NCI-H1048 (cell line): ENCODE results near the gene TMEM51.

Experiments used
- DNase-seq: peaks from one replicate; lab custom pipeline; 2025; lab: John Stamatoyannopoulos, UW

Gene TMEM51, protein sequence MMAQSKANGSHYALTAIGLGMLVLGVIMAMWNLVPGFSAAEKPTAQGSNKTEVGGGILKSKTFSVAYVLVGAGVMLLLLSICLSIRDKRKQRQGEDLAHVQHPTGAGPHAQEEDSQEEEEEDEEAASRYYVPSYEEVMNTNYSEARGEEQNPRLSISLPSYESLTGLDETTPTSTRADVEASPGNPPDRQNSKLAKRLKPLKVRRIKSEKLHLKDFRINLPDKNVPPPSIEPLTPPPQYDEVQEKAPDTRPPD

GRCh38 chr1:15153184-15153841, at the start of gene TMEM51:
Gene TMEM51 (plus strand): TSS chr1:15153747. CDS start chr1:15215088, 61,341 bp downstream.
- DNase-seq, result peak; percentile 44

DNA sequence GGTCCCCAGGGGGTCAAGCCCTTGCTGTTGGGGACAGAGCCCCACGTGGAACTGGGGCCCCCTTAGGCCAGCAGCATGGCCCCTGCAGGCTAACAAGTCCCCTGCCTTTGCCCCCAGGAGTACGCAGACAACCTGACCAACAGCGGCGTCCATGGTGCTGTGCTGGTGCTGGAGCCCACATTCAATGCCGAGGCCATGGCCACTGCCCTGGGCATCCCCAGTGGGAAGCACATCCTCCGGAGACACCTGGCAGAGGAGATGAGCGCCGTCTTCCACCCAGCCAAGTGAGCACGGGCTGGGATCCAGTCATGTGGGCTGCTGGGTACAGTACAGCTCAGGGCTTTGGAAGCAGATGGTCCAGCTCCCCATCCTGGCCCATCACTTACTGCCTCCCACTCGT, 49.6 kb upstream of the TMEM51 start:
- DNase-seq, result no peak

- no peak for DNase-seq
Measured at GRCh38 chr1:15104768-15105167, 48.8 kb upstream of the TMEM51 start.

GRCh38 chr1:15106608-15107007, 46.9 kb upstream of the TMEM51 start:
- no peak for DNase-seq

GRCh38 chr1:15107058-15107687, 46.4 kb upstream of the TMEM51 start:
- DNase-seq, result no peak

DNA sequence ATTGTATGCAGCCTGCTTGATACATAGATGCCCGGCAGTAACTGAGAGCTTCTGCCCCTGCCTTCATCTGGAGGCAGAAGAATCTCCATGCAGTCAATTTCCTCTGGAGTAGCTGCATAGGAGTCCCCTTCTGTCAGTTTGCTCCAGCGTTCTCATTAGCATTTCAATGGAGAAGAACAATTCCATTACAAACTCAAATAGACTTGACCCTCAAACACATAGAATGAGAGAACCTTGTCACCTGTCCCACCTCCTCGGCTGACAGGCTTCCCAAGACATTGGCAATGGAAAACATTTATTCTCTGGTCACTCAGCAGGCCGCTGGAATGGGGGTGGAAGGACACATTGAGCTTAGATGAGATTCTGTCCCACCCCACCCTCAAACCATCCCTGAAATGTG, 45.6 kb upstream of the TMEM51 start:
- DNase-seq, result no peak

DNA sequence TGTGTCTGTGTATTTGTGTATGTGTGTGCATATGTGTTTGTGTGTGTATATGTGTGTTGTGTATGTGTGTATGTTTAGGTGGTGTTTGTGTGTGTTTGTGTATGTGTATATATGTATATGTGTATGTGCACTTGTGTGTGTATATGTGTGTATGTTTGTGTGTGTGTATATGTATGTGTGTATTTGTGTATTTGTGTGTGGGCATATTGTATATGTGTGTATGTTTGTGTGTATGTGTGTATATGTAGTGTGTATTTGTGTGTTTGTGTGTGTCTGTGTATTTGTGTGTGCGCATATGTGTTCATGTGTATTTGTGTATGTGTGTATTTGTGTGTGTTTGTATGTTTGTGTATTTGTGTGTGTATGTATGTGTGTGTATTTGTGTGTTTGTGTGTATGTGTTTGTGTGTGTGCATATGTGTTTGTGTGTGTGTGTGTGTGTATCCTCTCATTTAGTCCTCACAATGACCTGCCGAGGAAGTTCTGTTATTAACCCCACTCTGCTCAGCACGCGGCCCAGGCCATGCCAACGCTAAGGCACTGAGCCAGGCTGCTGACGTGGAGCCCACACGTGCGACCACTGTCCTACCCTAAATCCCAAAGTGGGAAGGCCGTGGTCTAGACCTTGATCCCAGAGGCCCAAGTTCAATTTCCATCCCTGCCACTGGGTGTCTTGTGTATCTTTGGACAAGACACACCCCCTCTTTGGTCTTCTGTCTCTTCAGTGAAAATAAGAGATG, 43.2 kb upstream of the TMEM51 start:
- DNase-seq, result no peak

- no peak for DNase-seq
Measured at GRCh38 chr1:15110867-15111230, 42.7 kb upstream of the TMEM51 start.

DNA sequence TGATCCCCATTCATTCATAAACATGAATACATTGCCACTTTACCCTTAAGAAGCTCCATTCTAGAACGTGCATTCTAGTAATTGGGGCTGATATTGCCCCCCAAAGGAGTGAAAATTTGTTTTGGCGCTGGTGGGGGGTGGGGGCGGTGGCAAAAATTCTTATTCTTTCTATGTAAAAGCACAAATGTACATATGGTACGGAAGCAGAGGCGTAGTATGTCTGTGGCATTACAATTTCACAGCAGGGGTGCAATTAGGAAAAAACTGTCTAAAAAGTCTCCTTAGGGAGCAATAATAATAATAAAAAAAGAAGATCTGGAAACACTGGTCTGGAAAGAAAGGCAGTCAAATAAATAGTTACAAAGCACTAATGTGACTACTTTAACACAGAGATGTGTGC, 40.4 kb upstream of the TMEM51 start:
- no peak for DNase-seq

GRCh38 chr1:15114884-15115283, 38.7 kb upstream of the TMEM51 start:
- DNase-seq, result no peak

GRCh38 chr1:15115542-15116330, 37.8 kb upstream of the TMEM51 start:
- no peak for DNase-seq

- DNase-seq, result no peak
Measured at GRCh38 chr1:15116966-15117365, 36.6 kb upstream of the TMEM51 start.

- no peak for DNase-seq
Measured at GRCh38 chr1:15117671-15118325, 35.7 kb upstream of the TMEM51 start.

GRCh38 chr1:15118579-15118978, 35.0 kb upstream of the TMEM51 start:
- DNase-seq, result no peak

GRCh38 chr1:15120251-15120945, 33.1 kb upstream of the TMEM51 start:
- no peak for DNase-seq

GRCh38 chr1:15122331-15122730, 31.2 kb upstream of the TMEM51 start:
- no peak for DNase-seq

DNA sequence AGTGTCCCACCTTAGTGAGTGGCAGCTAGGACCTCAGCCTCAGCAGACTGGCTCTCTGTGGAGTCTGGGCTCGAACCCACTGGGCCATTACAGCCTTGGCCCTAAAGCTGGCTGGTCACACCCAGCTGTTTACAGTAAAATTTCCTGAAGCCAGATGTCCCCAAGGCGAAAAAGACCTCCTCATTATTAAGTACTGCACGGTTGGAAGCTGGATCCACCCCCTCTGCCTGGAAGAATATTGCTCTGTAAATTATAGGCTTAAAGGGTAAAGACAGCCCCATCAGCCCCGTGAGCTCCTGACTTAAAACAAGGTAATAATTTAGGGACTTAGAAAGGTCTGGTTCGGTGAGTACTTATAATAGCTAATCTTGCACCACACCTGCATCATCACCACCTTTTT, 30.3 kb upstream of the TMEM51 start:
- DNase-seq, result no peak

- DNase-seq, result no peak
Measured at GRCh38 chr1:15123925-15124324, 29.6 kb upstream of the TMEM51 start.

GRCh38 chr1:15124362-15125100, 29.0 kb upstream of the TMEM51 start:
- no peak for DNase-seq

DNA sequence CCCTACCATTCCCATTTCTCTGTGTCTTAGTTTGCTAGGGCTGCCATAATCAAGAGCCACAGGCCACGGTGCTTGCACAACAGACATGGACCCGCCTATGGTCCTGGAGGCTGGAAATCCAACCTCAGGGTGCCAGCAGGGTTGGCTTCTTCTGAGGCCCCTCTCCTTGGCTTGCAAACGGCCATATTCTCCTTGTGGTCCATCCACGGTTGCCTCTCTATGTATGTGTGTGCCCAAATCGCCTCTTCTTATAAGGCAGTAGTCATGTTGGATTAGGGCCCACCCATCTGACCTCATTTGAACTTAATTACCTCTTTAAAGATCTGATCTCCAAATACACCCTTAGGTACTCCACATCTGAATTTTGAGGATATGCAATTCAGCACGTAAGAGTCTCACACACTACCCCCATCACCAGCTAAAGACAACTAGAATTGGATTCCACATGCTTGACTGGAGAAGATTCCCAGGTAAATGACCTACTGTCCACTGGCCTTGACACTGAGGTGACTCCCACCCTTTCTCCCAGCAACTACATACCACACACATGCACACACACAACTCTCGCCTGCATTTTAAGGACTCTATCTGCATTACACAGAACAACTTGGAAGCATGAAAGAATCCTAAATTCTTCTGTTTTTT, 28.3 kb upstream of the TMEM51 start:
- no peak for DNase-seq
